ENCODE measurements around the gene RNF152.
"Not testable (repeated sequence)": the region's sequence is repeated elsewhere in the genome, so short reads cannot be mapped to it uniquely, and the experiment has no call there.

RNF152 gene

GRCh38 chr18:61821748-61822147, 71.1 kb downstream of the RNF152 start:
- DNase-seq (ENCODE audit: low read depth) = no peak

GRCh38 chr18:61820882-61821281, 71.9 kb downstream of the RNF152 start:
- DNase-seq (ENCODE audit: low read depth) = no peak

GRCh38 chr18:61817086-61817485, 75.7 kb downstream of the RNF152 start:
- no peak for DNase-seq (ENCODE audit: low read depth)

- DNase-seq (ENCODE audit: low read depth) = no peak
Measured at GRCh38 chr18:61815885-61816470, 76.8 kb downstream of the RNF152 start.

- no peak for DNase-seq (ENCODE audit: low read depth)
Measured at GRCh38 chr18:61808286-61808685, 84.5 kb downstream of the RNF152 start.

- DNase-seq (ENCODE audit: low read depth) = no peak
Measured at GRCh38 chr18:61803393-61803792, 89.4 kb downstream of the RNF152 start.

GRCh38 chr18:61797696-61798590, 94.9 kb downstream of the RNF152 start:
- DNase-seq (ENCODE audit: low read depth) = no peak

GRCh38 chr18:61791031-61791430, 101.8 kb downstream of the RNF152 start:
- no peak for DNase-seq (ENCODE audit: low read depth)

GRCh38 chr18:61787011-61787670, 105.7 kb downstream of the RNF152 start:
- DNase-seq (ENCODE audit: low read depth) = not testable (repeated sequence)

GRCh38 chr18:61785588-61785987, 107.2 kb downstream of the RNF152 start:
- no peak for DNase-seq (ENCODE audit: low read depth)

- DNase-seq (ENCODE audit: low read depth) = no peak
Measured at GRCh38 chr18:61784834-61785233, 108.0 kb downstream of the RNF152 start.

- no peak for DNase-seq (ENCODE audit: low read depth)
Measured at GRCh38 chr18:61782545-61782944, 110.3 kb downstream of the RNF152 start.

GRCh38 chr18:61776201-61776600, 116.6 kb downstream of the RNF152 start:
- not testable (repeated sequence) for DNase-seq (ENCODE audit: low read depth)

GRCh38 chr18:61774846-61775245, 118.0 kb downstream of the RNF152 start:
- DNase-seq (ENCODE audit: low read depth) = no peak

- no peak for DNase-seq (ENCODE audit: low read depth)
Measured at GRCh38 chr18:61772293-61772848, 120.4 kb downstream of the RNF152 start.

GRCh38 chr18:61771861-61772260, 120.9 kb downstream of the RNF152 start:
- no peak for DNase-seq (ENCODE audit: low read depth)

GRCh38 chr18:61770279-61770678, 122.5 kb downstream of the RNF152 start:
- no peak for DNase-seq (ENCODE audit: low read depth)

- DNase-seq (ENCODE audit: low read depth) = no peak
Measured at GRCh38 chr18:61766266-61766884, 126.4 kb downstream of the RNF152 start.

GRCh38 chr18:61765097-61765496, 127.7 kb downstream of the RNF152 start:
- DNase-seq (ENCODE audit: low read depth) = no peak

- no peak for DNase-seq (ENCODE audit: low read depth)
Measured at GRCh38 chr18:61764381-61764780, 128.4 kb downstream of the RNF152 start.

GRCh38 chr18:61761875-61762274, 130.9 kb downstream of the RNF152 start:
- DNase-seq (ENCODE audit: low read depth) = no peak

All from stimulated activated CD4-positive, alpha-beta T cell treated with anti-CD3 and anti-CD28 coated beads, Interleukin-2, amount 100 ng/mL, for 4 hours (primary cell).